ENCODE measurements around the gene SLAMF9.

The SLAMF9 gene

GRCh38 chr1:159942632-159943277 is 11.3 kb downstream of the SLAMF9 start:
- no peak for TF ChIP-seq CTCF (IDR thresholded peaks at IDR 0.05; ENCODE audit: borderline replicate concordance, control extremely low read depth, extremely low read depth, insufficient read depth, missing control alignments)
- DNase-seq (ENCODE audit: low spot score): no peak
- in situ Hi-C loops (cut with MboI; ENCODE audit: low sequenced_read_pairs, unreplicated experiment): no loop called here

- DNase-seq (ENCODE audit: low spot score): no peak
Observed at GRCh38 chr1:159941591-159942560, 12.2 kb downstream of the SLAMF9 start.

GRCh38 chr1:159941141-159941540 is 12.9 kb downstream of the SLAMF9 start:
- in situ Hi-C loops (cut with MboI; ENCODE audit: low sequenced_read_pairs, unreplicated experiment): no loop called here
- no peak for DNase-seq (ENCODE audit: low spot score)
- TF ChIP-seq CTCF (IDR thresholded peaks at IDR 0.05; ENCODE audit: borderline replicate concordance, control extremely low read depth, extremely low read depth, insufficient read depth, missing control alignments): no peak

More at GRCh38 chr1:159941591-159942560, 12.2 kb downstream of the SLAMF9 start:
- no peak for TF ChIP-seq CTCF (IDR thresholded peaks at IDR 0.05; ENCODE audit: borderline replicate concordance, control extremely low read depth, extremely low read depth, insufficient read depth, missing control alignments)
- in situ Hi-C loops (cut with MboI; ENCODE audit: low sequenced_read_pairs, unreplicated experiment): no loop called here

- DNase-seq (ENCODE audit: low spot score): no peak
- TF ChIP-seq CTCF (IDR thresholded peaks at IDR 0.05; ENCODE audit: borderline replicate concordance, control extremely low read depth, extremely low read depth, insufficient read depth, missing control alignments): no peak
- in situ Hi-C loops (cut with MboI; ENCODE audit: low sequenced_read_pairs, unreplicated experiment): no loop called here
Observed at GRCh38 chr1:159940006-159940620, 13.9 kb downstream of the SLAMF9 start.

- in situ Hi-C loops (cut with MboI; ENCODE audit: low sequenced_read_pairs, unreplicated experiment): loop anchor here (10.0 kb wide), 1 partner anchor 65 kb away; no protein-coding TSS in a partner anchor
- no peak for DNase-seq (ENCODE audit: low spot score)
- no peak for TF ChIP-seq CTCF (IDR thresholded peaks at IDR 0.05; ENCODE audit: borderline replicate concordance, control extremely low read depth, extremely low read depth, insufficient read depth, missing control alignments)
Observed at GRCh38 chr1:159939678-159940002, 14.4 kb downstream of the SLAMF9 start.

GRCh38 chr1:159938905-159939677 is 14.9 kb downstream of the SLAMF9 start:
- TF ChIP-seq CTCF (IDR thresholded peaks at IDR 0.05; ENCODE audit: borderline replicate concordance, control extremely low read depth, extremely low read depth, insufficient read depth, missing control alignments): no peak
- no peak for DNase-seq (ENCODE audit: low spot score)
- in situ Hi-C loops (cut with MboI; ENCODE audit: low sequenced_read_pairs, unreplicated experiment): loop anchor here (10.0 kb wide), 1 partner anchor 66 kb away; no protein-coding TSS in a partner anchor

All from GM13976 (cell line).